ENCODE data around the gene LRIF1. TPM values are rescaled to one million over a fixed set of nuclear protein-coding genes. Genes with fewer than 3 reads are reported as not detected.

The LRIF1 gene
- total RNA-seq, 4 donors from 2014 or later, result 3.9 to 10.9 (median 8.7) TPM

- WGBS, 2 donors, result 78 to 80% methylated on average over 3 of the region's 3 CpGs
- DNase-seq (ENCODE audit: low spot score in 2 of 2), result no peak
- TF ChIP-seq POLR2A (IDR thresholded peaks at IDR 0.05) (no peak), CTCF (IDR thresholded peaks at IDR 0.05) (no peak), EP300 (IDR thresholded peaks at IDR 0.05) (no peak)
- no peak overlapping the region for H3K27ac ChIP-seq
- no peak overlapping the region for H3K4me3 ChIP-seq
- H3K27me3 ChIP-seq, result no peaks in the 10 kb centered on the region
- peaks cover 0 to 9% (median 0%) of the 10 kb centered on the region in 4 donors for H3K9me3 ChIP-seq
- no peaks in the 10 kb centered on the region for H3K36me3 ChIP-seq
- no peaks in the 10 kb centered on the region for H3K4me1 ChIP-seq
Measured at GRCh38 chr1:110990541-110990940, 26.8 kb upstream of the LRIF1 start.

GRCh38 chr1:110986407-110986891, 22.7 kb upstream of the LRIF1 start:
- Histone ChIP-seq H3K4me1 (no peaks in the 10 kb centered on the region), H3K27me3 (no peaks in the 10 kb centered on the region), H3K9me3 (peaks cover 0 to 14% (median 0%) of the 10 kb centered on the region in 4 donors), H3K27ac (no peak overlapping the region), H3K4me3 (no peak overlapping the region), H3K36me3 (no peaks in the 10 kb centered on the region)
- TF ChIP-seq POLR2A (IDR thresholded peaks at IDR 0.05) (no peak), CTCF (IDR thresholded peaks at IDR 0.05) (no peak), EP300 (IDR thresholded peaks at IDR 0.05) (no peak)
- DNase-seq (ENCODE audit: low spot score in 2 of 2), result no peak

- H3K9me3 ChIP-seq, result peaks cover 0 to 33% (median 1%) of the 10 kb centered on the region in 4 donors
- H3K4me3 ChIP-seq, result no peak overlapping the region
- H3K36me3 ChIP-seq, result no peaks in the 10 kb centered on the region
- DNase-seq (ENCODE audit: low spot score in 2 of 2), result no peak
- H3K4me1 ChIP-seq, result no peaks in the 10 kb centered on the region
- H3K27ac ChIP-seq, result no peak overlapping the region
- TF ChIP-seq CTCF (IDR thresholded peaks at IDR 0.05) (no peak), POLR2A (IDR thresholded peaks at IDR 0.05) (no peak), EP300 (IDR thresholded peaks at IDR 0.05) (no peak)
- H3K27me3 ChIP-seq, result no peaks in the 10 kb centered on the region
- WGBS, 2 donors, result 51 to 68% methylated on average over 3 of the region's 3 CpGs
Measured at GRCh38 chr1:110982320-110982719, 18.6 kb upstream of the LRIF1 start.

DNA sequence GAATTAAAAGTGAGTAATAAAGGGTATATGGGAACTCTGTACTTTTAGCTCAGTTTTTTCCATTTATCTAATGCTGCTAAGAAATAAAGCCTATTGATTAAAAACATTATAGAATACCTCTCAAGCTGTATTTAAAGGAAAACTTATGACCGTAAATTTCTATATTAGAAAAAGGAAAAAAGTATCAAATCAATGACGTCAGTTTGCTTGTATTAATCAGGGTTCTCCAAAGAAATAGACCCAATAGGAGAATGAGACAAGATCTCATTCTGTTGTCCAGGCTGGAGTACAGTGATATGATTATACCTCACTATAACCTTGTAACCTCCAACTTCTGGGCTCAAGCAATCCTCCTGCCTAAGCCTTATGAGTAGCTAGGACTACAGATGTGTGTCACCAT, 15.4 kb upstream of the LRIF1 start:
- TF ChIP-seq EP300 (IDR thresholded peaks at IDR 0.05) (no peak), POLR2A (IDR thresholded peaks at IDR 0.05) (no peak), CTCF (IDR thresholded peaks at IDR 0.05) (no peak)
- WGBS, 2 donors, result 88 to 93% methylated on average over 2 of the region's 2 CpGs
- H3K36me3 ChIP-seq, result no peaks in the 10 kb centered on the region

GRCh38 chr1:110976089-110976488, 12.4 kb upstream of the LRIF1 start:
- TF ChIP-seq POLR2A (IDR thresholded peaks at IDR 0.05) (no peak), EP300 (IDR thresholded peaks at IDR 0.05) (no peak), CTCF (IDR thresholded peaks at IDR 0.05) (no peak)
- WGBS, 2 donors, result 89 to 93% methylated on average over 3 of the region's 3 CpGs
- no peaks in the 10 kb centered on the region for H3K4me1 ChIP-seq
- DNase-seq (ENCODE audit: low spot score in 2 of 2), result no peak
- H3K9me3 ChIP-seq, result peaks cover 0 to 55% (median 6%) of the 10 kb centered on the region in 4 donors
- H3K27ac ChIP-seq, result no peak overlapping the region
- H3K4me3 ChIP-seq, result no peak overlapping the region
- H3K36me3 ChIP-seq, result no peaks in the 10 kb centered on the region
- H3K27me3 ChIP-seq, result no peaks in the 10 kb centered on the region

More for the DNA sequence above, 15.4 kb upstream of the LRIF1 start:
- Histone ChIP-seq H3K9me3 (peaks cover 0 to 53% (median 6%) of the 10 kb centered on the region in 4 donors), H3K4me3 (no peak overlapping the region), H3K27ac (no peak overlapping the region), H3K27me3 (no peaks in the 10 kb centered on the region), H3K4me1 (no peaks in the 10 kb centered on the region)
- no peak for DNase-seq (ENCODE audit: low spot score in 2 of 2)

Measured in tibial nerve (tissue), 4 donors.